DOHH2 (cell line): ENCODE data around the gene ADPGK.
A peak's percentile ranks its signal among the peaks of the same experiment; 100 is the strongest.

Source experiments
- H3F3A ChIP-seq: fragments of 200-600 bp; sonication (generic), shearing (Covaris generic); 2 replicates; pipeline ENCODE4 v1.6.0; 2016; ENCODE audit warnings: antibody characterized with exemption, mild to moderate bottlenecking; ENCODE audit not compliant: control insufficient read depth, insufficient read depth
- H3K27ac ChIP-seq: fragments of 200-600 bp; sonication (generic); 2 replicates; pipeline ENCODE4 v1.5.1; 2014; ENCODE audit warnings: low read depth, mild to moderate bottlenecking, low read length, moderate library complexity
- H3K27me3 ChIP-seq: fragments of 200-600 bp; sonication (generic); 2 replicates; pipeline ENCODE4 v1.6.1; 2014; ENCODE audit warnings: mild to moderate bottlenecking, low read length, mixed read lengths; ENCODE audit not compliant: control insufficient read depth
- H3K36me3 ChIP-seq: fragments of 200-600 bp; sonication (generic); 2 replicates; pipeline ENCODE4 v1.6.1; 2014; ENCODE audit warnings: mild to moderate bottlenecking, low read length, moderate library complexity, mixed read lengths; ENCODE audit not compliant: control insufficient read depth
- H3K4me1 ChIP-seq: fragments of 200-600 bp; sonication (generic); 2 replicates; pipeline ENCODE4 v1.6.1; 2014; ENCODE audit warnings: mild to moderate bottlenecking, low read length, mixed read lengths; ENCODE audit not compliant: control insufficient read depth
- H3K4me2 ChIP-seq: fragments of 200-600 bp; sonication (generic); 2 replicates; pipeline ENCODE4 v1.6.0; 2014; ENCODE audit warnings: mild to moderate bottlenecking, low read length, moderate library complexity
- H3K4me3 ChIP-seq: fragments of 200-600 bp; sonication (generic); 2 replicates; pipeline ENCODE4 v1.5.1; 2014; ENCODE audit warnings: mild to moderate bottlenecking, low read length, mixed read lengths
- H3K79me2 ChIP-seq: fragments of 200-600 bp; sonication (generic); 2 replicates; pipeline ENCODE4 v1.6.1; 2014; ENCODE audit warnings: mild to moderate bottlenecking, low read length, mixed read lengths; ENCODE audit not compliant: control insufficient read depth
- H3K9me2 ChIP-seq: fragments of 200-600 bp; sonication (generic); replicated peaks from 2 replicates; pipeline ENCODE4 v1.6.1; 2014; ENCODE audit warnings: mild to moderate bottlenecking, low read length, mixed read lengths; ENCODE audit not compliant: control insufficient read depth
- H3K9me3 ChIP-seq: fragments of 200-600 bp; sonication (generic); 2 replicates; pipeline ENCODE4 v1.6.1; 2014; ENCODE audit warnings: antibody characterized with exemption, low read length, mixed read lengths; ENCODE audit not compliant: control insufficient read depth, insufficient read depth
- H4K20me1 ChIP-seq: fragments of 200-600 bp; sonication (generic); 2 replicates; pipeline ENCODE4 v1.6.0; 2014; ENCODE audit warnings: low read depth, mild to moderate bottlenecking, antibody characterized with exemption, low read length, moderate library complexity; ENCODE audit not compliant: control insufficient read depth, insufficient read depth
- CTCF ChIP-seq: fragments of 200-600 bp; sonication (generic); IDR thresholded peaks from one replicate; pipeline ENCODE4 v1.5.1; 2014; ENCODE audit warnings: antibody characterized with exemption, mild to moderate bottlenecking, low read depth, low read length; ENCODE audit not compliant: poor library complexity, severe bottlenecking
- EZH2phosphoT487 ChIP-seq: fragments of 200-600 bp; sonication (generic); IDR thresholded peaks from 2 replicates; pipeline ENCODE4 v1.6.1; 2017; ENCODE audit warnings: borderline replicate concordance, mild to moderate bottlenecking, antibody characterized with exemption, low read length, moderate library complexity, mixed read lengths

The ADPGK gene

GRCh38 chr15:72796210-72796514 lies 12.6 kb upstream of the ADPGK start:
- no peaks in the 10 kb centered on the region for H3K9me3 ChIP-seq
- 0 out of 2 replicates have a peak overlapping the region, but pooled peaks have one; percentile 77 for H3K4me2 ChIP-seq
- no peaks in the 10 kb centered on the region for H3K9me2 ChIP-seq
- H3F3A ChIP-seq, result no peaks in the 10 kb centered on the region
- no peaks in the 10 kb centered on the region for H3K79me2 ChIP-seq
- H3K27ac ChIP-seq, result no peak overlapping the region
- H3K27me3 ChIP-seq, result peaks cover 32% of the 10 kb centered on the region
- H4K20me1 ChIP-seq, result no peaks in the 10 kb centered on the region
- no peak overlapping the region for H3K4me3 ChIP-seq
- H3K36me3 ChIP-seq, result no peaks in the 10 kb centered on the region
- no peak for TF ChIP-seq EZH2phosphoT487
- TF ChIP-seq CTCF, result no peak
- H3K4me1 ChIP-seq, result peaks cover 4% of the 10 kb centered on the region; the same call in 1 of the 2 replicates

- Histone ChIP-seq H4K20me1 (no peaks in the 10 kb centered on the region), H3K27ac (no peak overlapping the region), H3K36me3 (no peaks in the 10 kb centered on the region), H3K27me3 (peaks cover 25% of the 10 kb centered on the region), H3F3A (no peaks in the 10 kb centered on the region), H3K4me1 (peaks cover 4% of the 10 kb centered on the region; the same call in 1 of the 2 replicates), H3K4me3 (no peak overlapping the region), H3K4me2 (no peak overlapping the region), H3K9me2 (no peaks in the 10 kb centered on the region), H3K9me3 (no peaks in the 10 kb centered on the region), H3K79me2 (no peaks in the 10 kb centered on the region)
- no peak for TF ChIP-seq CTCF
- no peak for TF ChIP-seq EZH2phosphoT487
Observed at GRCh38 chr15:72793766-72794660, 10.5 kb upstream of the ADPGK start.

GRCh38 chr15:72792431-72792830 lies 8.9 kb upstream of the ADPGK start:
- Histone ChIP-seq H3F3A (no peaks in the 10 kb centered on the region), H3K4me1 (peaks cover 4% of the 10 kb centered on the region; the same call in 1 of the 2 replicates), H3K4me2 (no peak overlapping the region), H3K9me2 (no peaks in the 10 kb centered on the region), H4K20me1 (no peaks in the 10 kb centered on the region), H3K27ac (no peak overlapping the region), H3K27me3 (peaks cover 25% of the 10 kb centered on the region), H3K9me3 (no peaks in the 10 kb centered on the region), H3K36me3 (no peaks in the 10 kb centered on the region), H3K4me3 (no peak overlapping the region), H3K79me2 (no peaks in the 10 kb centered on the region)
- TF ChIP-seq CTCF, result no peak
- no peak for TF ChIP-seq EZH2phosphoT487
